Measurements from ENCODE around the gene CTDSPL.

Gene CTDSPL

DNA sequence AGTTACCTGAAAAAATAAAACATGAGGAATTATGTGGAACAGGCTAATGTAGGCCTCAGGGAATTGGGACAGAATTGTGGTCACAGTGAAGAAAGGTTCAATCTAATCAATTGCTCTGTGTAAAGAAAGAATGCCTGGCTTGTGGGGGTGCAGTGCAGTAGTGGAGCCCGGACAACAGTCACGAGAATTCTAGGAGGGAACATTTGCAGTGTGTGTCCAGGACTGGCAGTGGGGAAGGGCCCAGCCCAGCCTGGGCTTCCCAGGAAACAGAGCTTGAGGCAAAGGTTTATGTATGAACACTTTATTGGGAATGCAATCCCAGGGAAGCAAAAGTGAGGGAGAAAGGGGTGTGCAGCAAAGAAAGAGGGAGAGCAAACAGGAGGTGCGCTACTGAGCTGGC, 29.2 kb upstream of the CTDSPL start:
- TF ChIP-seq, protein P1, sequence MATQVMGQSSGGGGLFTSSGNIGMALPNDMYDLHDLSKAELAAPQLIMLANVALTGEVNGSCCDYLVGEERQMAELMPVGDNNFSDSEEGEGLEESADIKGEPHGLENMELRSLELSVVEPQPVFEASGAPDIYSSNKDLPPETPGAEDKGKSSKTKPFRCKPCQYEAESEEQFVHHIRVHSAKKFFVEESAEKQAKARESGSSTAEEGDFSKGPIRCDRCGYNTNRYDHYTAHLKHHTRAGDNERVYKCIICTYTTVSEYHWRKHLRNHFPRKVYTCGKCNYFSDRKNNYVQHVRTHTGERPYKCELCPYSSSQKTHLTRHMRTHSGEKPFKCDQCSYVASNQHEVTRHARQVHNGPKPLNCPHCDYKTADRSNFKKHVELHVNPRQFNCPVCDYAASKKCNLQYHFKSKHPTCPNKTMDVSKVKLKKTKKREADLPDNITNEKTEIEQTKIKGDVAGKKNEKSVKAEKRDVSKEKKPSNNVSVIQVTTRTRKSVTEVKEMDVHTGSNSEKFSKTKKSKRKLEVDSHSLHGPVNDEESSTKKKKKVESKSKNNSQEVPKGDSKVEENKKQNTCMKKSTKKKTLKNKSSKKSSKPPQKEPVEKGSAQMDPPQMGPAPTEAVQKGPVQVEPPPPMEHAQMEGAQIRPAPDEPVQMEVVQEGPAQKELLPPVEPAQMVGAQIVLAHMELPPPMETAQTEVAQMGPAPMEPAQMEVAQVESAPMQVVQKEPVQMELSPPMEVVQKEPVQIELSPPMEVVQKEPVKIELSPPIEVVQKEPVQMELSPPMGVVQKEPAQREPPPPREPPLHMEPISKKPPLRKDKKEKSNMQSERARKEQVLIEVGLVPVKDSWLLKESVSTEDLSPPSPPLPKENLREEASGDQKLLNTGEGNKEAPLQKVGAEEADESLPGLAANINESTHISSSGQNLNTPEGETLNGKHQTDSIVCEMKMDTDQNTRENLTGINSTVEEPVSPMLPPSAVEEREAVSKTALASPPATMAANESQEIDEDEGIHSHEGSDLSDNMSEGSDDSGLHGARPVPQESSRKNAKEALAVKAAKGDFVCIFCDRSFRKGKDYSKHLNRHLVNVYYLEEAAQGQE (IDR thresholded peaks at IDR 0.05; ENCODE audit: low read depth), result no peak
- TF ChIP-seq RAD21 (IDR thresholded peaks at IDR 0.05; ENCODE audit: low read depth), result no peak
- no peak for TF ChIP-seq TCF12 (IDR thresholded peaks at IDR 0.05; ENCODE audit: low read depth)
- TF ChIP-seq MAX (IDR thresholded peaks at IDR 0.05), result no peak
- no peak for TF ChIP-seq CREB1 (IDR thresholded peaks at IDR 0.05; ENCODE audit: low read depth)
- TF ChIP-seq ZBTB7A (IDR thresholded peaks at IDR 0.05; ENCODE audit: low read depth), result no peak
- no peak for TF ChIP-seq FOXM1 (IDR thresholded peaks at IDR 0.05; ENCODE audit: borderline replicate concordance, low read depth)
- TF ChIP-seq TAF1 (IDR thresholded peaks at IDR 0.05; ENCODE audit: low read depth), result no peak
- TF ChIP-seq EP300 (IDR thresholded peaks at IDR 0.05; ENCODE audit: borderline replicate concordance), result no peak
- no peak for TF ChIP-seq USF1 (IDR thresholded peaks at IDR 0.05)
- TF ChIP-seq YY1 (IDR thresholded peaks at IDR 0.05; ENCODE audit: low read depth), result no peak
- no peak for TF ChIP-seq EGR1 (IDR thresholded peaks at IDR 0.05)
- no peak for TF ChIP-seq TEAD4 (IDR thresholded peaks at IDR 0.05)
- TF ChIP-seq CEBPB (IDR thresholded peaks at IDR 0.05), result no peak
- TF ChIP-seq NFIC (IDR thresholded peaks at IDR 0.05), result no peak

- TF ChIP-seq EGR1 (IDR thresholded peaks at IDR 0.05) (no peak), MAX (IDR thresholded peaks at IDR 0.05) (no peak), USF1 (IDR thresholded peaks at IDR 0.05) (no peak)
Measured at GRCh38 chr3:37833302-37834186, 28.1 kb upstream of the CTDSPL start.

DNA sequence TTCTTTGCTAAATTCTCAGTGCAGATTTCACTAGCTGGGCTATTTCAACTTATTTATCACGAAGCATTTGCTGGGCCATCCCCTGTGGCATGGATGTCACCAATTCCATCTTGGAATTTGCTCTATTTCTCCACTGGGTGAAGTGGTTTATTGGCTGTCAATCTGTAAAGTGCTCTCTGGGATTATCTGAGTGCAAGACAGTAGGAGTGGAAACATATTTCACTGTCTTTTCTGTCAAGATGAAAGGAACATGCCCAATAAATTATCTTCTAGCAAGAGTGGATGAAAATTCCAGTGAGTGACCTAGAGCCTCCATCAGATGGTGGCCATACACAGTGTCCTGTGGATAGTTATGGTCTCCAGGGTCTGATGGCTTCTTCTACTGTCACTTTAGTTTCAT, 25.1 kb upstream of the CTDSPL start:
- no peak for TF ChIP-seq CREB1 (IDR thresholded peaks at IDR 0.05; ENCODE audit: low read depth)
- TF ChIP-seq RAD21 (IDR thresholded peaks at IDR 0.05; ENCODE audit: low read depth), result no peak
- TF ChIP-seq TAF1 (IDR thresholded peaks at IDR 0.05; ENCODE audit: low read depth), result no peak
- no peak for TF ChIP-seq NFIC (IDR thresholded peaks at IDR 0.05)
- TF ChIP-seq TCF12 (IDR thresholded peaks at IDR 0.05; ENCODE audit: low read depth), result no peak
- TF ChIP-seq, protein P1 (IDR thresholded peaks at IDR 0.05; ENCODE audit: low read depth), result no peak
- no peak for TF ChIP-seq ZBTB7A (IDR thresholded peaks at IDR 0.05; ENCODE audit: low read depth)
- TF ChIP-seq EGR1 (IDR thresholded peaks at IDR 0.05), result no peak
- TF ChIP-seq YY1 (IDR thresholded peaks at IDR 0.05; ENCODE audit: low read depth), result no peak
- no peak for TF ChIP-seq CEBPB (IDR thresholded peaks at IDR 0.05)
- no peak for TF ChIP-seq USF1 (IDR thresholded peaks at IDR 0.05)
- no peak for TF ChIP-seq TEAD4 (IDR thresholded peaks at IDR 0.05)
- TF ChIP-seq EP300 (IDR thresholded peaks at IDR 0.05; ENCODE audit: borderline replicate concordance), result no peak
- no peak for TF ChIP-seq MAX (IDR thresholded peaks at IDR 0.05)
- TF ChIP-seq FOXM1 (IDR thresholded peaks at IDR 0.05; ENCODE audit: borderline replicate concordance, low read depth), result no peak

DNA sequence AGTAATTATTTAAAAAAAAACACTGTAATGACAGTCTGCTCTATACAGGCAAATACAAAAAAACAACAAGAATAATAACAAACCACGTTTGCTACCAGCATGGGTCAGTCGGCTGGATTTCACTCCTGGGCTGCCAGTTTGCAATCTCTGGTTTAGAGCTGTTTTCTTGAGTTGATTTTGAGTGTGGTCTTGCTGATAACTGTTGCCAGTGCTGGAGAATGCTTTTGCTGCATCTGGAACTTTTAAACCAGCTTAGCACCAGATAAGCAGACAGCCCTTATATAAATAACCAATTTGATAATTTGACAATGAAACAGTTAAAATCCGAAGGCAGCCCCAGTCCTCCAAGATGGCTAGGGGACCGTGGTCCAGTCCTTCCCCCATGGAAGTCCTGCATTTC, 14.0 kb upstream of the CTDSPL start:
- no peak for TF ChIP-seq TAF1 (IDR thresholded peaks at IDR 0.05; ENCODE audit: low read depth)
- no peak for TF ChIP-seq MAX (IDR thresholded peaks at IDR 0.05)
- no peak for TF ChIP-seq YY1 (IDR thresholded peaks at IDR 0.05; ENCODE audit: low read depth)
- TF ChIP-seq TEAD4 (IDR thresholded peaks at IDR 0.05), result no peak
- TF ChIP-seq RAD21 (IDR thresholded peaks at IDR 0.05; ENCODE audit: low read depth), result no peak
- no peak for TF ChIP-seq EGR1 (IDR thresholded peaks at IDR 0.05)
- no peak for TF ChIP-seq ZBTB7A (IDR thresholded peaks at IDR 0.05; ENCODE audit: low read depth)
